Left cardiac atrium (tissue), 4 donors: ENCODE data around the gene GNPTG. TPM values are rescaled to one million over a fixed set of nuclear protein-coding genes. Genes with fewer than 3 reads are reported as not detected.
A peak's percentile ranks its signal among the peaks of the same experiment; 100 is the strongest.

Experiments used
- ATAC-seq, 2 donors: fragments of 200-7000 bp; cut with Tn5 transposase; one replicate each; pipeline ENCODE4 v1.9.1; 2020; ENCODE audit warnings: mild to moderate bottlenecking in 2 of 2, moderate library complexity in 2 of 2
- DNase-seq: peaks from one replicate; pipeline ENCODE4 v3.0.0-alpha.2; 2020
- intact Hi-C, 2 donors: fragments of 100-400 bp; cut with DNase I; formaldehyde crosslinking; loops; one replicate each; pipeline versions ENCODE4 v1.14.1 to v1.15.1; 2022 to 2023
- total RNA-seq, 2 donors: library from RNA; stranded (reverse); fragmentation: NEBNext Ultra II Directional; extraction: Animal tissue kit (Norgen Biotek cat#: 25700); gene quantifications; one replicate each; pipeline ENCODE4 v1.2.1, GENCODE V29; 2021
- donor health status: DM: no; HTN: yes; CAD: no.
- donor health status: DM: no; HTN: yes; CAD: no; lungs with severe emphysema.
- donor health status: DM: yes; HTN: yes; CAD: no.
- donor health status: Dilated cardiomyopathy.

GNPTG gene
- total RNA-seq, 2 donors from 2014 or later = 44.1 to 44.3 TPM

- ATAC-seq (peak in 1 of 2 donors; percentile 20), DNase-seq (peak; percentile 62)
- intact Hi-C loops = no loop called here
Observed at GRCh38 chr16:1331712-1332617, 19.8 kb upstream of the GNPTG start.

GRCh38 chr16:1332618-1333148, 19.0 kb upstream of the GNPTG start:
- ATAC-seq (no peak), DNase-seq (no peak)
- intact Hi-C loops = no loop called here

GRCh38 chr16:1333149-1333812, 18.4 kb upstream of the GNPTG start, which contains the start of gene BAIAP3:
Gene BAIAP3 (plus strand): TSS chr16:1333645. CDS start chr16:1338550, 4,905 bp downstream.
- ATAC-seq (peak; percentile 78 to 81), DNase-seq (peak; percentile 56)
- intact Hi-C loops = no loop called here

- ATAC-seq (no peak), DNase-seq (no peak)
- intact Hi-C loops = no loop called here
Observed at GRCh38 chr16:1333854-1334700, 17.7 kb upstream of the GNPTG start.

GRCh38 chr16:1334739-1335138, 17.0 kb upstream of the GNPTG start:
- DNase-seq (no peak), ATAC-seq (no peak)
- intact Hi-C loops = no loop called here

GRCh38 chr16:1335211-1335971, 16.3 kb upstream of the GNPTG start:
- ATAC-seq (no peak), DNase-seq (no peak)
- intact Hi-C loops = no loop called here

- ATAC-seq = no peak
- intact Hi-C loops = no loop called here
Observed at GRCh38 chr16:1335996-1336395, 15.7 kb upstream of the GNPTG start.

GRCh38 chr16:1336619-1337018, 15.1 kb upstream of the GNPTG start:
- ATAC-seq (no peak), DNase-seq (no peak)
- intact Hi-C loops = no loop called here

More at GRCh38 chr16:1335996-1336395, 15.7 kb upstream of the GNPTG start:
- no peak for DNase-seq

- ATAC-seq = no peak
- intact Hi-C loops = no loop called here
- no peak for DNase-seq
Observed at GRCh38 chr16:1337486-1337885, 14.2 kb upstream of the GNPTG start.

- no peak for ATAC-seq
Observed at GRCh38 chr16:1338119-1338730, 13.5 kb upstream of the GNPTG start.

GRCh38 chr16:1338855-1339675, 12.7 kb upstream of the GNPTG start:
- DNase-seq (no peak), ATAC-seq (no peak)
- intact Hi-C loops = no loop called here

More at GRCh38 chr16:1338119-1338730, 13.5 kb upstream of the GNPTG start:
- intact Hi-C loops = no loop called here
- DNase-seq = no peak

- ATAC-seq (no peak), DNase-seq (no peak)
- intact Hi-C loops = no loop called here
Observed at GRCh38 chr16:1340730-1341494, 10.8 kb upstream of the GNPTG start.

- intact Hi-C loops = no loop called here
- ATAC-seq (no peak), DNase-seq (no peak)
Observed at GRCh38 chr16:1341495-1342420, 10.0 kb upstream of the GNPTG start.

- ATAC-seq (peak; percentile 94 to 95), DNase-seq (peak; percentile 91)
Observed at GRCh38 chr16:1342526-1343427, 9.0 kb upstream of the GNPTG start.

More at GRCh38 chr16:1342526-1343427, 9.0 kb upstream of the GNPTG start:
- intact Hi-C loops = no loop called here
